ENCODE results near the gene PPEF2. TPM values are rescaled to one million over a fixed set of nuclear protein-coding genes. Genes with fewer than 3 reads are reported as not detected.

Gene PPEF2
- total and polyA plus RNA-seq, 2 donors (not counting 1 experiment from before 2014, with no cell fraction given), result not detected

GRCh38 chr4:75922588-75922987 lies 20.3 kb upstream of the PPEF2 start:
- H3K9me3 ChIP-seq (ENCODE audit: control insufficient read depth, insufficient read depth, low read depth, low read length), result no peaks in the 10 kb centered on the region
- no peak overlapping the region for H3K4me2 ChIP-seq (ENCODE audit: extremely low read depth, insufficient read depth, low read length)
- H2AFZ ChIP-seq (ENCODE audit: low read length), result no peak overlapping the region
- no peaks in the 10 kb centered on the region for H3K27me3 ChIP-seq (ENCODE audit: control insufficient read depth, insufficient read depth, low read length)
- H3K4me1 ChIP-seq (ENCODE audit: control insufficient read depth, extremely low read depth, insufficient read depth, low read length), result no peaks in the 10 kb centered on the region
- H3K9ac ChIP-seq (ENCODE audit: insufficient read depth, low read length), result no peak overlapping the region
- H3K4me3 ChIP-seq (replicated peaks in 1 of 4; ENCODE audit: control extremely low read depth in 1 of 4, insufficient read depth in 1 of 4, low read depth in 3 of 4, low read length in 4 of 4), result no peak overlapping the region
- no peak for TF ChIP-seq EZH2 (IDR thresholded peaks at IDR 0.05; ENCODE audit: low read length, missing control alignments)
- TF ChIP-seq, protein P1, sequence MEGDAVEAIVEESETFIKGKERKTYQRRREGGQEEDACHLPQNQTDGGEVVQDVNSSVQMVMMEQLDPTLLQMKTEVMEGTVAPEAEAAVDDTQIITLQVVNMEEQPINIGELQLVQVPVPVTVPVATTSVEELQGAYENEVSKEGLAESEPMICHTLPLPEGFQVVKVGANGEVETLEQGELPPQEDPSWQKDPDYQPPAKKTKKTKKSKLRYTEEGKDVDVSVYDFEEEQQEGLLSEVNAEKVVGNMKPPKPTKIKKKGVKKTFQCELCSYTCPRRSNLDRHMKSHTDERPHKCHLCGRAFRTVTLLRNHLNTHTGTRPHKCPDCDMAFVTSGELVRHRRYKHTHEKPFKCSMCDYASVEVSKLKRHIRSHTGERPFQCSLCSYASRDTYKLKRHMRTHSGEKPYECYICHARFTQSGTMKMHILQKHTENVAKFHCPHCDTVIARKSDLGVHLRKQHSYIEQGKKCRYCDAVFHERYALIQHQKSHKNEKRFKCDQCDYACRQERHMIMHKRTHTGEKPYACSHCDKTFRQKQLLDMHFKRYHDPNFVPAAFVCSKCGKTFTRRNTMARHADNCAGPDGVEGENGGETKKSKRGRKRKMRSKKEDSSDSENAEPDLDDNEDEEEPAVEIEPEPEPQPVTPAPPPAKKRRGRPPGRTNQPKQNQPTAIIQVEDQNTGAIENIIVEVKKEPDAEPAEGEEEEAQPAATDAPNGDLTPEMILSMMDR (conservative IDR thresholded peaks at IDR 0.05 in 1 of 2, IDR thresholded peaks at IDR 0.05 in 1 of 2; ENCODE audit: low read depth in 1 of 2, low read length in 2 of 2), result no peak
- no peaks in the 10 kb centered on the region for H3K36me3 ChIP-seq (ENCODE audit: control insufficient read depth, insufficient read depth, low read length)
- no peaks in the 10 kb centered on the region for H4K20me1 ChIP-seq (ENCODE audit: control insufficient read depth, extremely low read depth, insufficient read depth, low read length)
- H3K27ac ChIP-seq (ENCODE audit: insufficient read depth, low read length), result no peak overlapping the region
- DNase-seq (ENCODE audit: low read depth in 2 of 2), result no peak
- no peaks in the 10 kb centered on the region for H3K79me2 ChIP-seq (ENCODE audit: control insufficient read depth, insufficient read depth, low read length)

DNA sequence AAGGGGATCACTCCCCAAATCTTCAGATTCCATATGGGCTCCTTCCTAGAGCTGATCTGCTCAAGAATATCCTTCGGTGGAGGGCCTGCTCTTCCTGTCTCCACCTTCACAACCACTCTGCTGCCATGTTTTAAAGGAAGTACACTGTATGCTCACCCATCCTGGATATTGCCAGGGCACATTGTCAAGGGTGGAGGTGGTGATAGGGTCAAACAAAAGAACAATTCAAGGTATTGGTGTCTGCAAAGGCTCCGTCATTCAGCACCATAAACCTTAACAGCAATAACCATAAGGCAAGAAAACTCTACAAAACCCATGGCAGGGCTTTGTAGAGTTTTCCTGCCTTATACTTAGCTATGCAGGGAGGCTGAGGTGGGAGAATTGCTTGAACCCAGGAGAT lies 19.7 kb upstream of the PPEF2 start:
- no peaks in the 10 kb centered on the region for H3K9me3 ChIP-seq (ENCODE audit: control insufficient read depth, insufficient read depth, low read depth, low read length)
- no peak for DNase-seq (ENCODE audit: low read depth in 2 of 2)
- TF ChIP-seq, protein P1 (conservative IDR thresholded peaks at IDR 0.05 in 1 of 2, IDR thresholded peaks at IDR 0.05 in 1 of 2; ENCODE audit: low read depth in 1 of 2, low read length in 2 of 2), result no peak
- TF ChIP-seq EZH2 (IDR thresholded peaks at IDR 0.05; ENCODE audit: low read length, missing control alignments), result no peak

DNA sequence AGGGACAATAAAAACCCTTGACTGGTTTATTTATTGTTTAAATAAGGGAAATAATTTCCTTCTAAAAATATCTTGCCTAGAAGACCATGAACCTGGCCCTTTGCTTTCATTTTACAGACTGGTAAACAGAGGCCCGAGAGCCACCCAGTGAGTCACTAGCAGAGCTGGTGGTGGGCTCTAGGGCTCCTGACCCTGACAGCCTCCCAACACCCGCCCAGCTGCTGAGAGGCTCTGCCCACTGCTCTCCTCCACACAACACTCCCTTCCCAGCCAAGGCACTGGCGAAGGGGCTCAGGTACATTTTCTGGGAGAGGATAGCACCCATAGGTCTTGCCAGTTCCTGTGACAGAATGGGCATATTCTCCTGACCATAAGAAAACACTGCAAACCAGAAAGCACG lies 18.1 kb upstream of the PPEF2 start:
- no peak overlapping the region for H3K9ac ChIP-seq (ENCODE audit: insufficient read depth, low read length)
- H4K20me1 ChIP-seq (ENCODE audit: control insufficient read depth, extremely low read depth, insufficient read depth, low read length), result no peaks in the 10 kb centered on the region
- H3K36me3 ChIP-seq (ENCODE audit: control insufficient read depth, insufficient read depth, low read length), result no peaks in the 10 kb centered on the region
- H3K27me3 ChIP-seq (ENCODE audit: control insufficient read depth, insufficient read depth, low read length), result no peaks in the 10 kb centered on the region
- H3K4me3 ChIP-seq (replicated peaks in 1 of 4; ENCODE audit: control extremely low read depth in 1 of 4, insufficient read depth in 1 of 4, low read depth in 3 of 4, low read length in 4 of 4), result no peak overlapping the region
- no peaks in the 10 kb centered on the region for H3K79me2 ChIP-seq (ENCODE audit: control insufficient read depth, insufficient read depth, low read length)
- H3K4me1 ChIP-seq (ENCODE audit: control insufficient read depth, extremely low read depth, insufficient read depth, low read length), result peaks cover 7% of the 10 kb centered on the region
- TF ChIP-seq EZH2 (IDR thresholded peaks at IDR 0.05; ENCODE audit: low read length, missing control alignments), result no peak
- TF ChIP-seq, protein P1 (conservative IDR thresholded peaks at IDR 0.05 in 1 of 2, IDR thresholded peaks at IDR 0.05 in 1 of 2; ENCODE audit: low read depth in 1 of 2, low read length in 2 of 2), result no peak
- no peak overlapping the region for H2AFZ ChIP-seq (ENCODE audit: low read length)
- no peak overlapping the region for H3K4me2 ChIP-seq (ENCODE audit: extremely low read depth, insufficient read depth, low read length)
- H3K9me3 ChIP-seq (ENCODE audit: control insufficient read depth, insufficient read depth, low read depth, low read length), result no peaks in the 10 kb centered on the region
- no peak overlapping the region for H3K27ac ChIP-seq (ENCODE audit: insufficient read depth, low read length)
- no peak for DNase-seq (ENCODE audit: low read depth in 2 of 2)

More for the DNA sequence above, 19.7 kb upstream of the PPEF2 start:
- H3K27ac ChIP-seq (ENCODE audit: insufficient read depth, low read length), result no peak overlapping the region
- H3K4me2 ChIP-seq (ENCODE audit: extremely low read depth, insufficient read depth, low read length), result no peak overlapping the region
- H2AFZ ChIP-seq (ENCODE audit: low read length), result no peak overlapping the region
- no peaks in the 10 kb centered on the region for H4K20me1 ChIP-seq (ENCODE audit: control insufficient read depth, extremely low read depth, insufficient read depth, low read length)
- H3K79me2 ChIP-seq (ENCODE audit: control insufficient read depth, insufficient read depth, low read length), result no peaks in the 10 kb centered on the region
- H3K36me3 ChIP-seq (ENCODE audit: control insufficient read depth, insufficient read depth, low read length), result no peaks in the 10 kb centered on the region
- no peak overlapping the region for H3K9ac ChIP-seq (ENCODE audit: insufficient read depth, low read length)
- no peaks in the 10 kb centered on the region for H3K27me3 ChIP-seq (ENCODE audit: control insufficient read depth, insufficient read depth, low read length)
- no peak overlapping the region for H3K4me3 ChIP-seq (replicated peaks in 1 of 4; ENCODE audit: control extremely low read depth in 1 of 4, insufficient read depth in 1 of 4, low read depth in 3 of 4, low read length in 4 of 4)
- no peaks in the 10 kb centered on the region for H3K4me1 ChIP-seq (ENCODE audit: control insufficient read depth, extremely low read depth, insufficient read depth, low read length)
